ENCODE data around the gene ITGB4.

The ITGB4 gene

GRCh38 chr17:75785016-75785890 lies 64.0 kb downstream of the ITGB4 start:
- FAIRE-seq (no peak), DNase-seq (ENCODE audit: low spot score) (peak; percentile 78)

- DNase-seq (ENCODE audit: low spot score) (no peak), FAIRE-seq (no peak)
These were observed 70.0 kb downstream of the ITGB4 start for GRCh38 chr17:75791254-75791653.

GRCh38 chr17:75793460-75793859 lies 72.2 kb downstream of the ITGB4 start:
- DNase-seq (ENCODE audit: low spot score): no peak

GRCh38 chr17:75795820-75796607 lies 74.8 kb downstream of the ITGB4 start:
- no peak for FAIRE-seq
- no peak for DNase-seq (ENCODE audit: low spot score)

More at GRCh38 chr17:75793460-75793859, 72.2 kb downstream of the ITGB4 start:
- FAIRE-seq: no peak

GRCh38 chr17:75799402-75799801 lies 78.1 kb downstream of the ITGB4 start:
- DNase-seq (ENCODE audit: low spot score): no peak
- FAIRE-seq: no peak

GRCh38 chr17:75803883-75804282 lies 82.6 kb downstream of the ITGB4 start:
- DNase-seq (ENCODE audit: low spot score): no peak
- FAIRE-seq: no peak

- no peak for FAIRE-seq
- no peak for DNase-seq (ENCODE audit: low spot score)
These were observed 85.7 kb downstream of the ITGB4 start for GRCh38 chr17:75806822-75807500.

Measured in RCC 7860 (cell line).